Testis (tissue), 2 donors: Measurements from ENCODE around the gene SRRD.

Source experiments
- POLR2A ChIP-seq: fragments of 450-650 bp; IDR thresholded peaks from one replicate; pipeline ENCODE4 v1.6.1; 2017; ENCODE audit warnings: antibody characterized with exemption, mild to moderate bottlenecking, moderate library complexity
- TF ChIP-seq, protein P1 (sequence below), 3 experiments: fragments of 450-650 bp in 2 of 3; fragments of 200-600 bp in 1 of 3; sonication (generic) in 1 of 3; IDR thresholded peaks; one replicate each; pipeline ENCODE4 v1.5.1; 2016 to 2019; ENCODE audit warnings: antibody characterized with exemption in 3 of 3, mild to moderate bottlenecking in 2 of 3, moderate library complexity in 1 of 3

DNA sequence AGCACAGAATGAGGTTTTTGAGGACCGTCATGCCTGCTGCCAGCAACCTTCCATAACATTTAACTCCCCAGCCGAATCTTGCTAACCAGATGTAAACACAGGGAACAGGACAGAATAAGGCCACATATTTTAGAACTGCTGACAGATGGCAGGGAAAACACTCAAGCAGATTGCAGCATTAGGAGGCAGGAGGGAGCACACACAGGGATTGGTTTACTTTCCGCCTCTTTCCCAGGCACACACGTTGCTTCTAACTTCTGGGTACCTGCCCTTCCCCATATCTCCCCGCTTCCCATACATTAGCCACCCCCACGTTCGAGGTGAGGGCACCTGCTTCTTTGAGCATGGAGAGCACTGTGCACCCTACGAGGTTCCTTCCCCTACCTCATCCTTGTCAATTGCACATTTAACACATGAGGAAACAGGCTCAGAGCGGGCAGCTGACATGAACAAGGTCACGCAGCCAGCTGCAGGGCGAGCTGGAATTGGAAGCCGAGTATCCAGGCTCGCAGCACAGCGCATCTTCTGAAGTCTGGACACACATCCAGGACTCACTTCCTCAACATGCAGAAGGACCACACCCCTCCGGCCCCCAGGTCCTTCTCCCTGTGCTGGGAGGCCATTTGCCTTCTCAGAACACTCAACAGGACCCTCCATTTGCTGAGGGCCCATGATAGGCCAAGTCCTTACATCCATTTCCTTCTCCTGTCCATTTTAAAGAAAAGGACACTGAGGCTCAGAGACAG is 35.9 kb upstream of the SRRD start:
- TF ChIP-seq, protein P1, sequence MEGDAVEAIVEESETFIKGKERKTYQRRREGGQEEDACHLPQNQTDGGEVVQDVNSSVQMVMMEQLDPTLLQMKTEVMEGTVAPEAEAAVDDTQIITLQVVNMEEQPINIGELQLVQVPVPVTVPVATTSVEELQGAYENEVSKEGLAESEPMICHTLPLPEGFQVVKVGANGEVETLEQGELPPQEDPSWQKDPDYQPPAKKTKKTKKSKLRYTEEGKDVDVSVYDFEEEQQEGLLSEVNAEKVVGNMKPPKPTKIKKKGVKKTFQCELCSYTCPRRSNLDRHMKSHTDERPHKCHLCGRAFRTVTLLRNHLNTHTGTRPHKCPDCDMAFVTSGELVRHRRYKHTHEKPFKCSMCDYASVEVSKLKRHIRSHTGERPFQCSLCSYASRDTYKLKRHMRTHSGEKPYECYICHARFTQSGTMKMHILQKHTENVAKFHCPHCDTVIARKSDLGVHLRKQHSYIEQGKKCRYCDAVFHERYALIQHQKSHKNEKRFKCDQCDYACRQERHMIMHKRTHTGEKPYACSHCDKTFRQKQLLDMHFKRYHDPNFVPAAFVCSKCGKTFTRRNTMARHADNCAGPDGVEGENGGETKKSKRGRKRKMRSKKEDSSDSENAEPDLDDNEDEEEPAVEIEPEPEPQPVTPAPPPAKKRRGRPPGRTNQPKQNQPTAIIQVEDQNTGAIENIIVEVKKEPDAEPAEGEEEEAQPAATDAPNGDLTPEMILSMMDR (IDR thresholded peaks at IDR 0.05): no peak
- no peak for TF ChIP-seq POLR2A
